ENCODE data around the gene VEGFA.

Gene VEGFA

GRCh38 chr6:43724354-43724753 lies 45.7 kb upstream of the VEGFA start:
- Histone ChIP-seq H3K27ac (ENCODE audit: low read depth, low read length) (no peak overlapping the region), H3K4me2 (ENCODE audit: low read length) (no peak overlapping the region), H3K4ac (ENCODE audit: low read depth, low read length) (no peak overlapping the region), H3K27me3 (ENCODE audit: insufficient read depth, low read length) (no peaks in the 10 kb centered on the region), H3K14ac (ENCODE audit: low read length) (no peak overlapping the region), H4K8ac (ENCODE audit: low read depth, low read length) (no peak overlapping the region), H3K36me3 (ENCODE audit: control insufficient read depth in 1 of 2, insufficient read depth in 2 of 2, low read length in 2 of 2) (no peaks in the 10 kb centered on the region), H3K4me1 (ENCODE audit: control insufficient read depth in 1 of 2, insufficient read depth in 2 of 2, low read length in 2 of 2) (no peaks in the 10 kb centered on the region), H2BK120ac (ENCODE audit: insufficient read depth, low read length, poor library complexity) (no peak overlapping the region), H3K18ac (ENCODE audit: low read length) (no peak overlapping the region), H2BK5ac (ENCODE audit: low read depth, low read length, poor library complexity) (no peak overlapping the region), H3K79me2 (ENCODE audit: control insufficient read depth, insufficient read depth, low read length, poor library complexity) (no peaks in the 10 kb centered on the region), H3K9me3 (ENCODE audit: insufficient read depth, low read depth, low read length) (no peaks in the 10 kb centered on the region), H2AK5ac (ENCODE audit: low read length) (no peak overlapping the region), H4K12ac (ENCODE audit: low read depth, low read length) (no peak overlapping the region), H3K4me3 (ENCODE audit: low read depth, low read length) (no peak overlapping the region), H2AFZ (ENCODE audit: insufficient read depth, low read length, poor library complexity) (no peak overlapping the region), H4K91ac (ENCODE audit: low read depth, low read length) (no peak overlapping the region), H2BK12ac (ENCODE audit: low read length) (no peak overlapping the region), H3K79me1 (ENCODE audit: low read length) (no peaks in the 10 kb centered on the region), H3K23ac (ENCODE audit: low read length) (no peak overlapping the region), H3K9ac (ENCODE audit: low read length) (no peak overlapping the region)
- DNase-seq = no peak
- whole genome bisulfite sequencing (ENCODE audit: extremely low coverage, insufficient coverage, insufficient read length) = no CpG with 5 or more reads among the region's 2 CpGs

GRCh38 chr6:43724914-43725642 lies 44.9 kb upstream of the VEGFA start:
- no peak overlapping the region for H2BK5ac ChIP-seq (ENCODE audit: low read depth, low read length, poor library complexity)
- H3K27ac ChIP-seq (ENCODE audit: low read depth, low read length) = no peak overlapping the region
- no peak overlapping the region for H3K4me3 ChIP-seq (ENCODE audit: low read depth, low read length)
- H3K27me3 ChIP-seq (ENCODE audit: insufficient read depth, low read length) = no peaks in the 10 kb centered on the region
- H3K14ac ChIP-seq (ENCODE audit: low read length) = no peak overlapping the region
- no peak overlapping the region for H2AFZ ChIP-seq (ENCODE audit: insufficient read depth, low read length, poor library complexity)
- H3K4me2 ChIP-seq (ENCODE audit: low read length) = no peak overlapping the region
- DNase-seq = peak; percentile 27 to 44
- H4K8ac ChIP-seq (ENCODE audit: low read depth, low read length) = no peak overlapping the region
- H3K9ac ChIP-seq (ENCODE audit: low read length) = no peak overlapping the region
- no peaks in the 10 kb centered on the region for H3K9me3 ChIP-seq (ENCODE audit: insufficient read depth, low read depth, low read length)
- H3K4me1 ChIP-seq (ENCODE audit: control insufficient read depth in 1 of 2, insufficient read depth in 2 of 2, low read length in 2 of 2) = no peaks in the 10 kb centered on the region
- H3K79me2 ChIP-seq (ENCODE audit: control insufficient read depth, insufficient read depth, low read length, poor library complexity) = no peaks in the 10 kb centered on the region
- no peaks in the 10 kb centered on the region for H3K79me1 ChIP-seq (ENCODE audit: low read length)
- no peaks in the 10 kb centered on the region for H3K36me3 ChIP-seq (ENCODE audit: control insufficient read depth in 1 of 2, insufficient read depth in 2 of 2, low read length in 2 of 2)
- H4K91ac ChIP-seq (ENCODE audit: low read depth, low read length) = no peak overlapping the region
- no peak overlapping the region for H3K23ac ChIP-seq (ENCODE audit: low read length)
- no peak overlapping the region for H2AK5ac ChIP-seq (ENCODE audit: low read length)
- H2BK120ac ChIP-seq (ENCODE audit: insufficient read depth, low read length, poor library complexity) = no peak overlapping the region
- H4K12ac ChIP-seq (ENCODE audit: low read depth, low read length) = no peak overlapping the region
- no CpG with 5 or more reads among the region's 17 CpGs for WGBS (ENCODE audit: extremely low coverage, insufficient coverage, insufficient read length)
- H3K18ac ChIP-seq (ENCODE audit: low read length) = no peak overlapping the region
- H2BK12ac ChIP-seq (ENCODE audit: low read length) = no peak overlapping the region
- no peak overlapping the region for H3K4ac ChIP-seq (ENCODE audit: low read depth, low read length)

GRCh38 chr6:43725643-43726580 lies 44.1 kb upstream of the VEGFA start:
- no peak for DNase-seq
- Histone ChIP-seq H3K36me3 (ENCODE audit: control insufficient read depth in 1 of 2, insufficient read depth in 2 of 2, low read length in 2 of 2) (no peaks in the 10 kb centered on the region), H3K23ac (ENCODE audit: low read length) (no peak overlapping the region), H3K14ac (ENCODE audit: low read length) (no peak overlapping the region), H4K91ac (ENCODE audit: low read depth, low read length) (no peak overlapping the region), H3K27ac (ENCODE audit: low read depth, low read length) (no peak overlapping the region), H3K9ac (ENCODE audit: low read length) (no peak overlapping the region), H3K4me2 (ENCODE audit: low read length) (no peak overlapping the region), H3K27me3 (ENCODE audit: insufficient read depth, low read length) (no peaks in the 10 kb centered on the region), H2BK5ac (ENCODE audit: low read depth, low read length, poor library complexity) (no peak overlapping the region), H3K79me1 (ENCODE audit: low read length) (no peaks in the 10 kb centered on the region), H3K18ac (ENCODE audit: low read length) (no peak overlapping the region), H2AFZ (ENCODE audit: insufficient read depth, low read length, poor library complexity) (no peak overlapping the region), H4K12ac (ENCODE audit: low read depth, low read length) (no peak overlapping the region), H2AK5ac (ENCODE audit: low read length) (no peak overlapping the region), H4K8ac (ENCODE audit: low read depth, low read length) (no peak overlapping the region), H3K9me3 (ENCODE audit: insufficient read depth, low read depth, low read length) (no peaks in the 10 kb centered on the region), H3K4me3 (ENCODE audit: low read depth, low read length) (no peak overlapping the region), H2BK120ac (ENCODE audit: insufficient read depth, low read length, poor library complexity) (no peak overlapping the region), H3K4ac (ENCODE audit: low read depth, low read length) (no peak overlapping the region), H2BK12ac (ENCODE audit: low read length) (no peak overlapping the region), H3K4me1 (ENCODE audit: control insufficient read depth in 1 of 2, insufficient read depth in 2 of 2, low read length in 2 of 2) (no peaks in the 10 kb centered on the region), H3K79me2 (ENCODE audit: control insufficient read depth, insufficient read depth, low read length, poor library complexity) (no peaks in the 10 kb centered on the region)
- no CpG with 5 or more reads among the region's 7 CpGs for WGBS (ENCODE audit: extremely low coverage, insufficient coverage, insufficient read length)

GRCh38 chr6:43727634-43728033 lies 42.4 kb upstream of the VEGFA start:
- Histone ChIP-seq H4K8ac (ENCODE audit: low read depth, low read length) (no peak overlapping the region), H3K4me2 (ENCODE audit: low read length) (no peak overlapping the region), H3K9ac (ENCODE audit: low read length) (no peak overlapping the region), H3K4me3 (ENCODE audit: low read depth, low read length) (no peak overlapping the region), H3K14ac (ENCODE audit: low read length) (no peak overlapping the region), H2BK12ac (ENCODE audit: low read length) (no peak overlapping the region), H2BK5ac (ENCODE audit: low read depth, low read length, poor library complexity) (no peak overlapping the region), H3K9me3 (ENCODE audit: insufficient read depth, low read depth, low read length) (no peaks in the 10 kb centered on the region), H3K27ac (ENCODE audit: low read depth, low read length) (no peak overlapping the region), H2AFZ (ENCODE audit: insufficient read depth, low read length, poor library complexity) (no peak overlapping the region), H3K36me3 (ENCODE audit: control insufficient read depth in 1 of 2, insufficient read depth in 2 of 2, low read length in 2 of 2) (no peaks in the 10 kb centered on the region), H3K4me1 (ENCODE audit: control insufficient read depth in 1 of 2, insufficient read depth in 2 of 2, low read length in 2 of 2) (no peaks in the 10 kb centered on the region), H4K91ac (ENCODE audit: low read depth, low read length) (no peak overlapping the region), H3K23ac (ENCODE audit: low read length) (no peak overlapping the region), H3K27me3 (ENCODE audit: insufficient read depth, low read length) (no peaks in the 10 kb centered on the region), H4K12ac (ENCODE audit: low read depth, low read length) (no peak overlapping the region), H2BK120ac (ENCODE audit: insufficient read depth, low read length, poor library complexity) (no peak overlapping the region), H3K4ac (ENCODE audit: low read depth, low read length) (no peak overlapping the region), H3K18ac (ENCODE audit: low read length) (no peak overlapping the region), H3K79me2 (ENCODE audit: control insufficient read depth, insufficient read depth, low read length, poor library complexity) (no peaks in the 10 kb centered on the region), H2AK5ac (ENCODE audit: low read length) (no peak overlapping the region), H3K79me1 (ENCODE audit: low read length) (no peaks in the 10 kb centered on the region)
- no peak for DNase-seq
- WGBS (ENCODE audit: extremely low coverage, insufficient coverage, insufficient read length) = no CpG with 5 or more reads among the region's 3 CpGs

Data from trophoblast cell (in vitro differentiated cells and primary cell).